Adrenal gland (tissue), 5 donors: ENCODE measurements around the gene AK8.

Experiments
- CTCF ChIP-seq, 6 experiments: fragments of 450-650 bp in 4 of 6; fragments of 200-600 bp in 2 of 6; sonication (generic) in 1 of 6; IDR thresholded peaks; 1 replicate in 5 of 6; 2 replicates in 1 of 6; pipeline versions ENCODE4 v1.5.1 to v1.8.0; 2016 to 2021; ENCODE audit warnings: antibody characterized with exemption in 6 of 6, mild to moderate bottlenecking in 2 of 6, moderate library complexity in 1 of 6
- POLR2A ChIP-seq, 2 donors: fragments of 450-650 bp; IDR thresholded peaks; one replicate each; pipeline ENCODE4 v1.6.1; 2017; ENCODE audit warnings: antibody characterized with exemption in 2 of 2, mild to moderate bottlenecking in 2 of 2, moderate library complexity in 1 of 2
- donor health status: DM: no; HTN: no; CAD: no.

DNA sequence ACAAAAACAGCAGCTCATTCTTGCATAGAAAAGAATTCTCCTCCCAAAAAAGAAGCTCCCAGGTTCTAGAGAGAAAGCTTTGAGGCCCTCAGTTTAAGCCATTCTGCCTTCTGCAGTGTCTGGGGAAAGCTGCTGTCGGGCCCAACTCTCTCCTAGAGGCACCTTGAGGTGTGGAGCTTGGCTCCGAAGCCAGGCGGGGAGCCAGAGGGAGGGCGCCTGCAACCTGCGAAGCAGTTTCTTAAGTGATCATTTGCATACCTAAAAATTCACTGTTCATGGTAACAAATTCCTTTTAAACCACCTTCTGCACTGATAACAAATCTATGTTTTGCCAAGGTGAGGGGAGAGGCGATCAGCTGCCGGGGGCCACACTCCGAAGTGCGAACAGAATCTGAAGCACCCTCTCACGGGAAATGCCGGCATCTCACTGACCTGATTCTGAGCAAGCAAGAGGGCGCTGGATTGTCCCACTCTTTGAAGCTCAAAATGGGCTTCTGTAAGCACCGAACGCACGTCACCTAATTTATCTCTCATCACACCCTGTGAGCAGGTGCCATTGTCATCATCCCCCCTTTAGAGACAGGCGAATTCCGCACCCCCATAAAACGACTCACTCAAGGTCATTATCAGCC lies 121.8 kb downstream of the AK8 start:
- no peak for TF ChIP-seq CTCF (IDR thresholded peaks at IDR 0.05)
- no peak for TF ChIP-seq POLR2A (IDR thresholded peaks at IDR 0.05)
